ENCODE results near the gene GALNT2.
A peak's percentile ranks its signal among the peaks of the same experiment; 100 is the strongest.

Gene GALNT2

GRCh38 chr1:230066466-230067404 is at the start of gene GALNT2:
Gene GALNT2 (plus strand): TSS chr1:230067238. CDS start chr1:230067281, 43 bp downstream.
- no peak for FAIRE-seq
- DNase-seq (ENCODE audit: low spot score), result peak; percentile 79

- DNase-seq (ENCODE audit: low spot score) (no peak), FAIRE-seq (no peak)
Observed at GRCh38 chr1:230020451-230020850, 46.6 kb upstream of the GALNT2 start.

GRCh38 chr1:230022666-230023380 is 44.2 kb upstream of the GALNT2 start:
- no peak for FAIRE-seq
- DNase-seq (ENCODE audit: low spot score), result no peak

GRCh38 chr1:230025686-230026085 is 41.4 kb upstream of the GALNT2 start:
- FAIRE-seq (no peak), DNase-seq (ENCODE audit: low spot score) (no peak)

- DNase-seq (ENCODE audit: low spot score) (no peak), FAIRE-seq (no peak)
Observed at GRCh38 chr1:230026139-230026538, 40.9 kb upstream of the GALNT2 start.

GRCh38 chr1:230026572-230026971 is 40.5 kb upstream of the GALNT2 start:
- no peak for FAIRE-seq

GRCh38 chr1:230028602-230029223 is 38.3 kb upstream of the GALNT2 start:
- no peak for FAIRE-seq
- no peak for DNase-seq (ENCODE audit: low spot score)

More at GRCh38 chr1:230026572-230026971, 40.5 kb upstream of the GALNT2 start:
- no peak for DNase-seq (ENCODE audit: low spot score)

- DNase-seq (ENCODE audit: low spot score) (no peak), FAIRE-seq (no peak)
Observed at GRCh38 chr1:230029244-230029941, 37.6 kb upstream of the GALNT2 start.

- DNase-seq (ENCODE audit: low spot score) (no peak), FAIRE-seq (no peak)
Observed at GRCh38 chr1:230030122-230030821, 36.8 kb upstream of the GALNT2 start.

- DNase-seq (ENCODE audit: low spot score) (peak; percentile 48), FAIRE-seq (no peak)
Observed at GRCh38 chr1:230031131-230031530, 35.9 kb upstream of the GALNT2 start.

- DNase-seq (ENCODE audit: low spot score) (no peak), FAIRE-seq (no peak)
Observed at GRCh38 chr1:230032516-230033281, 34.3 kb upstream of the GALNT2 start.

- DNase-seq (ENCODE audit: low spot score) (no peak), FAIRE-seq (no peak)
Observed at GRCh38 chr1:230037261-230037660, 29.8 kb upstream of the GALNT2 start.

- FAIRE-seq, result no peak
Observed at GRCh38 chr1:230040440-230040839, 26.6 kb upstream of the GALNT2 start.

GRCh38 chr1:230043081-230043480 is 24.0 kb upstream of the GALNT2 start:
- DNase-seq (ENCODE audit: low spot score) (no peak), FAIRE-seq (no peak)

More at GRCh38 chr1:230040440-230040839, 26.6 kb upstream of the GALNT2 start:
- DNase-seq (ENCODE audit: low spot score), result no peak

- DNase-seq (ENCODE audit: low spot score), result no peak
- no peak for FAIRE-seq
Observed at GRCh38 chr1:230044729-230045128, 22.3 kb upstream of the GALNT2 start.

- DNase-seq (ENCODE audit: low spot score) (no peak), FAIRE-seq (no peak)
Observed at GRCh38 chr1:230047114-230047865, 19.7 kb upstream of the GALNT2 start.

GRCh38 chr1:230048322-230048721 is 18.7 kb upstream of the GALNT2 start:
- FAIRE-seq, result no peak
- DNase-seq (ENCODE audit: low spot score), result no peak

- FAIRE-seq (no peak), DNase-seq (ENCODE audit: low spot score) (no peak)
Observed at GRCh38 chr1:230048922-230049321, 18.1 kb upstream of the GALNT2 start.

GRCh38 chr1:230049731-230050130 is 17.3 kb upstream of the GALNT2 start:
- no peak for DNase-seq (ENCODE audit: low spot score)
- FAIRE-seq, result no peak
